ENCODE results near the gene NXPE2. TPM values are rescaled to one million over a fixed set of nuclear protein-coding genes. Genes with fewer than 3 reads are reported as not detected.
A peak's percentile ranks its signal among the peaks of the same experiment; 100 is the strongest.
"Not testable (repeated sequence)": the region's sequence is repeated elsewhere in the genome, so short reads cannot be mapped to it uniquely, and the experiment has no call there.

Gene NXPE2
- not detected in 2 replicates for total RNA-seq

DNA sequence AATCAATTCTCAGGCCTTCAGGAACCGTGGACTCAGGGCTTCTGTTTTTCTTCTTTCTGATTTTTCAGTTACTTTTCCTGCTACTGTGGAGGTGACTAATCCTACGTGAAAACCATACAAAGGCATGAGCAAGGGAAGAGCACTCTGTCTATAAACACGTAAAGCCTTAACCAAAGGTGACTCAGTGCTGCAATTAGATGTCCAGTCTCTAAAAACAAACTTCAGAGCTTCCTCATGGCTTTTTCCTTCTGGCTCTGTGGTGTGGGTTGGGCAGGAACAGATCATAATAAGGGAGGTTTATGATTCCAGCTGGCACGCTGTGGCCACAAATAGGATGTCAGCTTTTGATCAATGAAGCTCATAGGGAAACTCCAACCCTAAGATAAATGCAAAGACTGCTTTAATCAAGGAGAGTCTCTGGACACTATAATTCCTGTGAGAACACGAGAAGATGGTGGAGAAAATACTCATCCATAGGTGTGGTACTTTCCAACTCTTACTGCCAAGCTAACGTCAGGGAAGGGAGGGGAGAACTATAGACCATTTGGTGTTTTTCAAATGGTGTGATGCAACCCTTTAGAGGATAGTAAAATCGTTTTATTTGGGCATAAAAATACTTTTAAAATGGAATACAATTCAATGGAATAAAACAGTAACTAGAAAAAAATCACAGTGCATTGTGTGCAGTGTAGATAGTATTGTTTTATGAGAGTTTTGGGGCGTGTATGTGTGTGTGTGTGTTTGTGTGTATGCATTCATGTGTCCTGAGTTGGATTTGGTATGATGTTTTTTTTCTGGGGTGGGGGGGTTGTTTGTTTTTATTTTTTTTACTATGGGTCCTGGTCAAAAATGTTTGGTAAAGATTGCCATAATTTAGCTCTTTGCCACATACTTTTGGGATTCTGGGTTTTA, at the start of gene NXPE2:
NXPE2 (plus strand) TSS at position 403 of the 912 bp plus-strand sequence; CDS start at position 452, 49 bp downstream.
- Mint-ChIP-seq H3K27me3 (ENCODE audit: low read depth) (no peaks in the 10 kb centered on the region), H3K9me3 (peaks cover 3% of the 10 kb centered on the region), H3K4me3 (ENCODE audit: low read depth) (no peak within 1 kb of the TSS), H3K27ac (no peak within 1 kb of the TSS), H3K4me1 (ENCODE audit: low read depth) (no peaks in the 10 kb centered on the region), H3K36me3 (ENCODE audit: low read depth) (no peaks in the 10 kb centered on the region)
- no peak for DNase-seq (ENCODE audit: low spot score)
- intact Hi-C loops (cut with micrococcal nuclease), result no loop called here

DNA sequence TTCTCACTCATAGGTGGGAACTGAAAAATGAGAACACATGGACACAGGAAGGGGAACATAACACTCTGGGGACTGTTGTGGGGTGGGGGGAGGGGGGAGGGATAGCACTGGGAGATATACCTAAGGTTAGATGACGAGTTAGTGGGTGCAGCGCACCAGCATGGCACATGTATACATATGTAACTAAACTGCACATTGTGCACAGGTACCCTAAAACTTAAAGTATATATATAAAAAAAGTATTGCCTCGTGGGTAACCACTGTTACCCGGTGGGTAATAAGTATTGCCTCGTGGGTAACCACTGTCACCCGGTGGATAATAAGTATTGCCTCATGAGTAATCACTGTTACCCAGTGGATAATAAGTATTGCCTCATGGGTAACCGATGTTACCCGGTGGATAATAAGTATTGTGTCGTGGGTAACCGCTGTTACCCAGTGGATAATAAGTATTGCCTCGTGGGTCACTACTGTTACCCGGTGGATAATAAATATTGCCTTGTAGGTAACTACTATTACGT, 46.8 kb upstream of the NXPE2 start:
- H3K4me1 Mint-ChIP-seq (ENCODE audit: low read depth); H3K27me3 Mint-ChIP-seq (ENCODE audit: low read depth); H3K36me3 Mint-ChIP-seq (ENCODE audit: low read depth); H3K4me3 Mint-ChIP-seq (ENCODE audit: low read depth); H3K9me3 Mint-ChIP-seq; intact Hi-C loops (cut with micrococcal nuclease); H3K27ac Mint-ChIP-seq: not testable (repeated sequence)
- DNase-seq (ENCODE audit: low spot score), result peak; percentile 17

DNA sequence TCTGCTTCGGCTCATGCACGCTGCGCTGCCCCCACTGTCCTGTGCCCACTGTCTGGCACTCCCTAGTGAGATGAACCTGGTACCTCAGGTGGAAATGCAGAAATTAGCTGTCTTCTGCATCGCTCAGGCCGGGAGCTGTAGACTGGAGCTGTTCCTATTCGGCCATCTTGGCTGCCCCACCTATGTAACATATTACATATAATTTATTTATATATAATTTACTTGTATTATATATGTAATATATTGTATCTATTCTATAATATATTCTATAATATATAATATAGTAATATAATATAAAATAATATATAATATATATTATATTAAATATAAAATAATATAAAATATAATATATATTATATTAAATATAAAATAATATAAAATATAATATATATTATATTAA, 38.9 kb upstream of the NXPE2 start:
- intact Hi-C loops (cut with micrococcal nuclease); H3K4me1 Mint-ChIP-seq (ENCODE audit: low read depth): not testable (repeated sequence)

DNA sequence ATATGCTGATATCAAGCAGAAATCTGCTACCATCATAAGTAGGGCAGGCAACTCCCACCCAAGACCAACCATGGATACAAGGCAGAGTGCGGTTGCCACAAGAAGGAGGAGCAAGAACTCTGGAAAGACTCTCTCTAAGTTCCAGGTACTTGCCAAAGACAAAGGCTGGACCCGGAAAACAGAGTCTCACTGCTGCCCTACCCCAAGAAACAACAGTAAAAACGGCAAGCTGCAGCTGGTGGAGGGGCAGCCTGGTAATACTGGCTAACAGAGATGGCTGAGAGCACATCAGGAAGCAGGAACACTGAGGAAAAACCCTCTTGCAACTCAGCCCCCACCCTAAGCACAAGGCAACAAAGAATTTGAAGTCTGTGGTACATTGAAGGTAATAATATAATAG, 27.7 kb upstream of the NXPE2 start:
- H3K4me1 Mint-ChIP-seq (ENCODE audit: low read depth), result no peaks in the 10 kb centered on the region
- H3K4me3 Mint-ChIP-seq (ENCODE audit: low read depth), result no peak overlapping the region
- no peak for DNase-seq (ENCODE audit: low spot score)
- no peaks in the 10 kb centered on the region for H3K36me3 Mint-ChIP-seq (ENCODE audit: low read depth)
- H3K27me3 Mint-ChIP-seq (ENCODE audit: low read depth), result no peaks in the 10 kb centered on the region
- no peak overlapping the region for H3K27ac Mint-ChIP-seq
- no peaks in the 10 kb centered on the region for H3K9me3 Mint-ChIP-seq
- intact Hi-C loops (cut with micrococcal nuclease), result no loop called here

More for the DNA sequence above, 38.9 kb upstream of the NXPE2 start:
- H3K4me3 Mint-ChIP-seq (ENCODE audit: low read depth); DNase-seq (ENCODE audit: low spot score); H3K36me3 Mint-ChIP-seq (ENCODE audit: low read depth); H3K27ac Mint-ChIP-seq; H3K27me3 Mint-ChIP-seq (ENCODE audit: low read depth); H3K9me3 Mint-ChIP-seq: not testable (repeated sequence)

DNA sequence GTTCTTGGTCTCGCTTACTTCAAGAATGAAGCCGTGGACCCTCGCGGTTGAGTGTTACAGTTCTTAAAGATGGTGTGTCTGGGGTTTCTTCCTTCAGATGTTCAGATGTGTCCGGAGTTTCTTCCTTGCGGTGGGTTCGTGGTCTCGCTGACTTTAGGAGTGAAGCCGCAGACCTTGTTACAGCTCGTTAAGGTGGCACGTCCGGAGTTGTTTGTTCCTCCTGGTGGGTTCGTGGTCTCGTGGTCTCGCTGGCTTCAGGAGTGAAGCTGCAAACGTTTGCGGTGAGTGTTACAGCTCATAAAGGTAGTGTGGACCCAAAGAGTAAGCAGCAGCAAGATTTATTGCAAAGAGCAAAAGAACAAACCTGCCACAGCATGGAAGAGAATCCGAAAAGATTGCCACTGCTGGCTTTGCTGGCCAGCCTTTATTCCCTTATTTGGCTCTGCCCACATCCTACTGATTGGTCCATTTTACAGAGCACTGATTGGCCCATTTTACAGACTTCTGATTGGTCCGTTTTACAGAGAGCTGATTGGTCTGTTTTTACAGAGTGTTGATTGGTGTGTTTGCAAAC, 27.1 kb upstream of the NXPE2 start:
- H3K4me1 Mint-ChIP-seq (ENCODE audit: low read depth), result no peaks in the 10 kb centered on the region

DNA sequence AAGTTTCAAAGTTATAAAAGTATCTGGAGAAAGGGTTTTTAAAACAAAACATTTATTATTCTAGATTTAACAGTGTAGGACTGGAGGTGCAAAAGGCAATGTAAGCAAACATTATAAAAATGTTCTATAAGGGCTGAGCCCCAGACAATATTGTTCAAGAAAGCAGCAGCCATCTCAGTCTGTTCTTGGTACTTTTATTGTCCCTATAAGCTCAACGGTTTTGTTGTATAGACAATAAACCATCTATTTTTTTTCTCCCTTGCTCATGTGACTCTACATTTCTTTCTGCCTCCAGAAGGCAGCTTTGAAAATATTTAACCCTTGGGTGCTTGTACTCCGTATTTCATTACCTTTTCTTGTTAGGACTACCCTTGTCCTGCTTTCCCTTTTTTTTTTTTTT, 25.2 kb upstream of the NXPE2 start:
- no peaks in the 10 kb centered on the region for H3K9me3 Mint-ChIP-seq
- no peaks in the 10 kb centered on the region for H3K27me3 Mint-ChIP-seq (ENCODE audit: low read depth)
- intact Hi-C loops (cut with micrococcal nuclease), result no loop called here

More for the DNA sequence above, 27.1 kb upstream of the NXPE2 start:
- Mint-ChIP-seq H3K9me3 (no peaks in the 10 kb centered on the region), H3K36me3 (ENCODE audit: low read depth) (no peaks in the 10 kb centered on the region), H3K27me3 (ENCODE audit: low read depth) (no peaks in the 10 kb centered on the region), H3K4me3 (ENCODE audit: low read depth) (no peak overlapping the region), H3K27ac (no peak overlapping the region)
- intact Hi-C loops (cut with micrococcal nuclease), result no loop called here
- no peak for DNase-seq (ENCODE audit: low spot score)

DNA sequence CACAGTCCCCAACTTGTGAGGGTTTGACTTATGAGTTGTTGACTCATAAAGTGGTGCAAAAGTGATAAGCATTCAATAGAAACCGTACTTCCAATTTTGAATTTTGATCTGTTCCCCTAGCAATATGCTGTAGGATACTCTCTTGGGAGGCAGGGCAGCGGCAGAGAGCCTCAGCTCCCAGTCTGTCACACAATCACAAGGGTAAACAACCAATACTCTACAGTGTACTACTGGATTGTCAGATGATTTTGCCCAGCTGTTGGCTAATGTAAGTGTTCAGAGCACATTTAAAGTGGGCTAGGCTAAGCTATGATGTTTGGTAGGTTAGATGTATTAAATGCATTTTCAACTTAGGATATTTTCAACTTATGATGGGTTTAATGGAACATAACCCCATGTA, 13.7 kb upstream of the NXPE2 start:
- no peaks in the 10 kb centered on the region for H3K4me1 Mint-ChIP-seq (ENCODE audit: low read depth)

More for the DNA sequence above, 25.2 kb upstream of the NXPE2 start:
- H3K27ac Mint-ChIP-seq, result no peak overlapping the region
- DNase-seq (ENCODE audit: low spot score), result no peak
- no peaks in the 10 kb centered on the region for H3K4me1 Mint-ChIP-seq (ENCODE audit: low read depth)
- no peaks in the 10 kb centered on the region for H3K36me3 Mint-ChIP-seq (ENCODE audit: low read depth)
- H3K4me3 Mint-ChIP-seq (ENCODE audit: low read depth), result no peak overlapping the region

DNA sequence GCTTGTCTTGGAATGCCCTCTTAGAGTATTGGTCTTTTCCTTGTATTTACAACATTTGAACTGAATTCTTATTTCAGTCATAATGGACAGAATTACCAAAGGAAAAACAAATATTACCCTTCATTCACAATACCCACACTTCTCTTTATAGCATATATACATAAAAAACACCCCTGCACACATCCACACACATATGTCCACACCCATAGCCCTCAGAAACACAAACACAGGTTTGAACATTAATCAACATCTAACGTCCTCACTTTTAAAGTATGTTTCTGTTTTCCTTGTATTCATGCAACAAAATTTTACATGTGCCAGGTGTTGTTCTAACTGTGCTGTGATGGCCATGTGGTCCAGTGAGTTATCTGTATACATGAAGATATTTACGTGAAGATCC, 11.6 kb upstream of the NXPE2 start:
- Mint-ChIP-seq H3K4me3 (ENCODE audit: low read depth) (no peak overlapping the region), H3K27ac (no peak overlapping the region), H3K36me3 (ENCODE audit: low read depth) (no peaks in the 10 kb centered on the region), H3K9me3 (peaks cover 7% of the 10 kb centered on the region), H3K27me3 (ENCODE audit: low read depth) (no peaks in the 10 kb centered on the region), H3K4me1 (ENCODE audit: low read depth) (no peaks in the 10 kb centered on the region)
- intact Hi-C loops (cut with micrococcal nuclease), result no loop called here
- DNase-seq (ENCODE audit: low spot score), result no peak

More for the DNA sequence above, 13.7 kb upstream of the NXPE2 start:
- intact Hi-C loops (cut with micrococcal nuclease), result no loop called here
- Mint-ChIP-seq H3K27ac (no peak overlapping the region), H3K27me3 (ENCODE audit: low read depth) (no peaks in the 10 kb centered on the region), H3K4me3 (ENCODE audit: low read depth) (no peak overlapping the region), H3K36me3 (ENCODE audit: low read depth) (no peaks in the 10 kb centered on the region), H3K9me3 (no peaks in the 10 kb centered on the region)
- no peak for DNase-seq (ENCODE audit: low spot score)

DNA sequence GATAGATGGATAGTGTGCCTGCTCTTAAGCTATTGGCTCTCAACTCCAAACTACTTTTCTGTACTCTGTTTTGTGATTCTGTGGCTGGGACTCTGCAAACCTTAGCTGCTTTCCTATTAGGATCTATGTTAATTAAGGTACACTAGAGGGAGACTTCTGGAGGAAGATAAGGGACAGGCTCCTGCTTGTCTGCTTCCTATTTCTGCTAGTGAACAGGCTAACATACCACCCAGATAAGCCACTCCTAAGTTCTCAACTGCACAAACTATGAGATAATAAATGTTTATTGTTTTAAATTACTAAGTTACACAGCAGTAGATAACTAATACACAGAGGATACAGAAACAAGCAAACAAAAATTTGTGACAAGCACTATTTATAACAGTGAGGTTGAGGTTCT, 10.2 kb upstream of the NXPE2 start:
- H3K4me3 Mint-ChIP-seq (ENCODE audit: low read depth), result no peak overlapping the region
- intact Hi-C loops (cut with micrococcal nuclease), result no loop called here
- H3K27ac Mint-ChIP-seq, result no peak overlapping the region

DNA sequence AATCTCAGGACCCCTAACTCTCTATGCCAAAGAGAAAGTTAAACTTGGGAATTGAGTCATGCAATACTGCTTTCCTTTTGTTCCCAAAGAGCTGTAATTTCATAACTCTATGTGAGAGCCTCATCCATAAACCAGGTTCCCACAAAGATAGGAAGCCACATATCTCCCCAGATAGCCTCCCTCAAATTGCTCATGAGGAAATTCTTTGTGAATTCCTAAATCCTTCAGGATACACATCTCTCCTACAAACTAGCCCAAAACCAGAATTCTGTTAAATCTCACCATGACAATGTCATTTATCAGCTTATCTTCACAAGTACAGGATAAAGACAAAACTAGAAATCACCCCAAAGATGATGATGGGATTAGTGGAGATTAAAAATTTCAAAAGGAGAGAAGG, 4.7 kb upstream of the NXPE2 start:
- Mint-ChIP-seq H3K27me3 (ENCODE audit: low read depth) (no peaks in the 10 kb centered on the region), H3K27ac (no peak overlapping the region), H3K36me3 (ENCODE audit: low read depth) (no peaks in the 10 kb centered on the region), H3K4me3 (ENCODE audit: low read depth) (no peak overlapping the region), H3K4me1 (ENCODE audit: low read depth) (no peaks in the 10 kb centered on the region), H3K9me3 (peaks cover 7% of the 10 kb centered on the region)
- DNase-seq (ENCODE audit: low spot score), result no peak
- intact Hi-C loops (cut with micrococcal nuclease), result no loop called here

More for the DNA sequence above, 10.2 kb upstream of the NXPE2 start:
- Mint-ChIP-seq H3K4me1 (ENCODE audit: low read depth) (no peaks in the 10 kb centered on the region), H3K9me3 (peaks cover 7% of the 10 kb centered on the region), H3K36me3 (ENCODE audit: low read depth) (no peaks in the 10 kb centered on the region), H3K27me3 (ENCODE audit: low read depth) (no peaks in the 10 kb centered on the region)
- no peak for DNase-seq (ENCODE audit: low spot score)

DNA sequence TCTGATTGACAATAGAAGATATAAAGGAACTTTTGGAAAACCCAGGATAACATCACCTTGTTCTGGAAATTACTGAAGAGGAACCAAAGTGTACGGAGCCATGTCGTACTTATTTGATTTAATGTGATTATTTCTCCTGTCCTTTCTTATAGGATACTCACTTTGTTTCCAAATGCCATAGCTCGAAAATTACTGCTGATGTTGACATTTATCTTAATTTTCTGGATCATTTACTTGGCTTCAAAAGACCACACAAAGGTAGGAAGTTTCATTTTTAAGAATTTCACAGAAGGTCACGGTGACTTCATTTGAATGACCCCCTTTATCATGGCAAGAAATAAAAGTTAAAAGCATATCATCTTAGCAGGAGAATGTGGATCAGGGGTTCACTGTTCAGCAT, 1.2 kb downstream of the NXPE2 start:
- Mint-ChIP-seq H3K36me3 (ENCODE audit: low read depth) (no peaks in the 10 kb centered on the region), H3K9me3 (peaks cover 8% of the 10 kb centered on the region), H3K4me3 (ENCODE audit: low read depth) (no peak overlapping the region), H3K27ac (no peak overlapping the region), H3K4me1 (ENCODE audit: low read depth) (no peaks in the 10 kb centered on the region), H3K27me3 (ENCODE audit: low read depth) (no peaks in the 10 kb centered on the region)
- intact Hi-C loops (cut with micrococcal nuclease), result no loop called here
- DNase-seq (ENCODE audit: low spot score), result no peak

DNA sequence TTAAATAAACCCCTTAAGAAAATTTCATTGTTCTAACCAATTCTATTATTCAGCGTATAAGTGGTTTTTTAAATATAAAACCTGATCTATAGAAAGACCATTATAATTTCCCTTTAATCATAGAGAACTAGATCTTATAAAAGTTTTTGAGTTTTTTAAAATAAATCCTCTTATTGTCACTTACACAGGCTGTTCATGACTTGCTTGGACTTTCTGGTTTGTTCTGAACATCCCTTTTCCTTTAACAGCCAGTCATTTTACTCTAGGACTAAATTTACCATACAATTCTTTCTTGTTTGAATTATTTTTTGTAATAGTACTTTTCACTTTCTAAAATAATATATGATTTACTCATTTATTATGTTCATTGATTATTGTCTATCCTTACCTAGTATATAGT, 4.7 kb downstream of the NXPE2 start:
- H3K4me3 Mint-ChIP-seq (ENCODE audit: low read depth), result no peak overlapping the region
- no peaks in the 10 kb centered on the region for H3K27me3 Mint-ChIP-seq (ENCODE audit: low read depth)
- peaks cover 8% of the 10 kb centered on the region for H3K9me3 Mint-ChIP-seq
- H3K36me3 Mint-ChIP-seq (ENCODE audit: low read depth), result no peaks in the 10 kb centered on the region
- H3K27ac Mint-ChIP-seq, result no peak overlapping the region
- no peaks in the 10 kb centered on the region for H3K4me1 Mint-ChIP-seq (ENCODE audit: low read depth)
- no peak for DNase-seq (ENCODE audit: low spot score)
- intact Hi-C loops (cut with micrococcal nuclease), result no loop called here

DNA sequence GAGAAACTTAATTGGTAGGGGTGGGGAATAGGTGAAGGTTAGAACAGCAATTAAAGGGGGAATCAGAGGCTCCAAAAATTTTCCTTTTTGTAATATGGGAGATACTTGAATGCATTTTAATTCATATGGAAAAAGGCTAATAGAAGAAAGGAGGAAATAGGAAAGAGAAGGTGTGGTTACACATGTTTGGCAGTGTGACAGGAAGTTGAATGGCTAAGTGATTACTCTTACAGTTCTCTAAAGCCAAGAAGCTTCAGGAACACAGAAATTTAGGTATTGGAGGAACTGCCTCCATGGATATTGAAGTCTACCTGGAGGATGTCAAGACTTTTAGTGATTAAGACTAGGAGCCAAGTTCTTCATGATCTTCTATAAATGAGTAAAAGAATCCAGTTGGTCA, 6.3 kb downstream of the NXPE2 start:
- no peak for DNase-seq (ENCODE audit: low spot score)
- Mint-ChIP-seq H3K36me3 (ENCODE audit: low read depth) (no peaks in the 10 kb centered on the region), H3K4me3 (ENCODE audit: low read depth) (no peak overlapping the region), H3K27me3 (ENCODE audit: low read depth) (no peaks in the 10 kb centered on the region), H3K4me1 (ENCODE audit: low read depth) (no peaks in the 10 kb centered on the region), H3K27ac (no peak overlapping the region), H3K9me3 (peaks cover 8% of the 10 kb centered on the region)
- intact Hi-C loops (cut with micrococcal nuclease), result no loop called here
